PFSK-1 (cell line): Measurements from ENCODE around the gene CHD3.

Experiments used
- FOXP2 ChIP-seq: optimal IDR thresholded peaks from 2 replicates; pipeline ENCODE3; 2011; ENCODE audit warnings: borderline replicate concordance, control low read depth, inconsistent platforms; ENCODE audit not compliant: insufficient read depth; ENCODE audit errors: extremely low read length, extremely low read depth
- POLR2AphosphoS5 ChIP-seq: IDR thresholded peaks from 2 replicates; pipeline ENCODE4 v1.6.1; 2012; ENCODE audit warnings: low read depth, mild to moderate bottlenecking, control low read depth, low read length, moderate library complexity
- TAF1 ChIP-seq: IDR thresholded peaks from 2 replicates; pipeline ENCODE4 v1.6.1; 2012; ENCODE audit warnings: low read length, control low read depth, borderline replicate concordance; ENCODE audit not compliant: insufficient read depth

- TF ChIP-seq TAF1 (no peak), POLR2AphosphoS5 (no peak), FOXP2 (no peak)
These were observed 62.0 kb downstream of the CHD3 start for GRCh38 chr17:7950578-7950977.
